ENCODE data around the gene GAPT.

The GAPT gene

GRCh38 chr5:58491216-58491892 lies at the start of gene GAPT:
Gene GAPT (plus strand): TSS chr5:58491435. CDS start chr5:58494537, 3,102 bp downstream.
- DNase-seq (ENCODE audit: low read depth, low spot score) = no peak

GRCh38 chr5:58444805-58445204 lies 46.4 kb upstream of the GAPT start:
- no peak for DNase-seq (ENCODE audit: low read depth, low spot score)

- no peak for DNase-seq (ENCODE audit: low read depth, low spot score)
Measured at GRCh38 chr5:58446024-58446423, 45.2 kb upstream of the GAPT start.

- DNase-seq (ENCODE audit: low read depth, low spot score) = no peak
Measured at GRCh38 chr5:58447226-58447625, 44.0 kb upstream of the GAPT start.

GRCh38 chr5:58450018-58450417 lies 41.2 kb upstream of the GAPT start:
- DNase-seq (ENCODE audit: low read depth, low spot score) = no peak

- DNase-seq (ENCODE audit: low read depth, low spot score) = no peak
Measured at GRCh38 chr5:58450811-58451629, 40.2 kb upstream of the GAPT start.

- DNase-seq (ENCODE audit: low read depth, low spot score) = no peak
Measured at GRCh38 chr5:58451732-58452565, 39.3 kb upstream of the GAPT start.

GRCh38 chr5:58452566-58453258 lies 38.5 kb upstream of the GAPT start:
- no peak for DNase-seq (ENCODE audit: low read depth, low spot score)

- no peak for DNase-seq (ENCODE audit: low read depth, low spot score)
Measured at GRCh38 chr5:58453306-58453705, 37.9 kb upstream of the GAPT start.

GRCh38 chr5:58454025-58454424 lies 37.2 kb upstream of the GAPT start:
- DNase-seq (ENCODE audit: low read depth, low spot score) = no peak

- no peak for DNase-seq (ENCODE audit: low read depth, low spot score)
Measured at GRCh38 chr5:58455066-58455465, 36.2 kb upstream of the GAPT start.

GRCh38 chr5:58455480-58455879 lies 35.8 kb upstream of the GAPT start:
- no peak for DNase-seq (ENCODE audit: low read depth, low spot score)

GRCh38 chr5:58456026-58456425 lies 35.2 kb upstream of the GAPT start:
- DNase-seq (ENCODE audit: low read depth, low spot score) = no peak

- DNase-seq (ENCODE audit: low read depth, low spot score) = no peak
Measured at GRCh38 chr5:58456486-58456885, 34.7 kb upstream of the GAPT start.

GRCh38 chr5:58457050-58457449 lies 34.2 kb upstream of the GAPT start:
- no peak for DNase-seq (ENCODE audit: low read depth, low spot score)

GRCh38 chr5:58458141-58458742 lies 33.0 kb upstream of the GAPT start:
- no peak for DNase-seq (ENCODE audit: low read depth, low spot score)

- no peak for DNase-seq (ENCODE audit: low read depth, low spot score)
Measured at GRCh38 chr5:58458743-58459145, 32.5 kb upstream of the GAPT start.

GRCh38 chr5:58459146-58460001 lies 31.9 kb upstream of the GAPT start:
- DNase-seq (ENCODE audit: low read depth, low spot score) = peak; percentile 12

GRCh38 chr5:58460002-58460731 lies 31.1 kb upstream of the GAPT start, which contains the start of gene PLK2:
Gene PLK2 (minus strand): TSS chr5:58460086. CDS start chr5:58459959, 127 bp downstream.
- DNase-seq (ENCODE audit: low read depth, low spot score) = peak; percentile 88
